ENCODE results near the gene FAM193A. TPM values are rescaled to one million over a fixed set of nuclear protein-coding genes. Genes with fewer than 3 reads are reported as not detected.
"Not testable (repeated sequence)": the region's sequence is repeated elsewhere in the genome, so short reads cannot be mapped to it uniquely, and the experiment has no call there.

Gene FAM193A
- polyA plus RNA-seq, 2 donors: 5.8 to 10.2 TPM

DNA sequence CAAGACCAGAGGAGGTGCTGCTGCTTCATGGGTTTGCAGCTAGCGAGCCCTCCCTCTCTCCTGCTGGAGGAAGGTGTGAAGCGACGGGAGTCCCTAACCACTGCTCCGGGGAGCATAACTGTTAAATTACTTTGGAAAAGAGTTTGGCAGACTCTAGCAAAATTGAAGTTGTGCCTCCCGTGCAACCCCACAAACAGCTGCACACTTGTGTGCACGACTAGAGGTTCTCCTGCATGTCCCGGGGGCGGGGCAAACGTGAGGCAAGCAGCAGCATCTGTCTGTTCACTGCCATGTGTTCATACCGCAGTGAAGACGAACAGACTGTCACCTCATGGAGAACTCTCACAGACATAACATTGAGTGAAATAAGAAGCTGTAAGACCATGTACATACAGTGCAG, 185.1 kb downstream of the FAM193A start:
- Histone ChIP-seq H3K27me3 (ENCODE audit: control insufficient read depth in 1 of 2, insufficient read depth in 2 of 2, low read length in 2 of 2) (no peaks in the 10 kb centered on the region), H3K4me3 (ENCODE audit: low read depth in 1 of 2, low read length in 2 of 2) (no peak overlapping the region), H3K36me3 (ENCODE audit: control insufficient read depth in 2 of 2, insufficient read depth in 2 of 2, low read length in 1 of 2) (peaks cover 0 to 10% of the 10 kb centered on the region in 2 donors), H3K27ac (ENCODE audit: low read depth in 2 of 2, low read length in 1 of 2) (no peak overlapping the region), H3K4me1 (ENCODE audit: control insufficient read depth in 2 of 2, insufficient read depth in 2 of 2, low read length in 1 of 2) (no peaks in the 10 kb centered on the region), H3K9me3 (ENCODE audit: control insufficient read depth in 2 of 2, insufficient read depth in 1 of 2, low read depth in 1 of 2, low read length in 1 of 2) (no peaks in the 10 kb centered on the region)
- WGBS, 2 donors: 85 to 86% methylated on average over 11 of the region's 11 CpGs

DNA sequence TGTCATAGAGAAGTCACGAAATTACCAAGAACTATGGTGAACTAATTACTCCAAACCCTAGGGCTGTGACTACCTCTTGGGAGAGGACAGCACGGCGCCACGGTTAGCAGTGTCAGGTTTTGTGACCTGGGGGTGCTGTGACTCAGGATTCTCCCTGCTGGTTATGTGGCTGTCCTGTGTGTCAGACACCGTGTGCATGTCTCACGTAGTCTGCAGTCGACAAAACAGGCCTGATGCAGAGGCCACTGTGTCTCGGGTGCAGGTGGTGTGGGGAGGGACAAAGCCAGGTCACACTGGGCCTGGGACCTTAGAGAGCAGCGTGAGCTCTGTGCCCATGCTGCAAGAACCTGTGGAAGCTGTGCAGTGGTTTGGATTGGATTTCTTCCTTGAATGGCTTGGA, 185.6 kb downstream of the FAM193A start:
- Histone ChIP-seq H3K4me1 (ENCODE audit: control insufficient read depth in 2 of 2, insufficient read depth in 2 of 2, low read length in 1 of 2) (no peaks in the 10 kb centered on the region), H3K27ac (ENCODE audit: low read depth in 2 of 2, low read length in 1 of 2) (no peak overlapping the region), H3K9me3 (ENCODE audit: control insufficient read depth in 2 of 2, insufficient read depth in 1 of 2, low read depth in 1 of 2, low read length in 1 of 2) (no peaks in the 10 kb centered on the region), H3K4me3 (ENCODE audit: low read depth in 1 of 2, low read length in 2 of 2) (no peak overlapping the region), H3K27me3 (ENCODE audit: control insufficient read depth in 1 of 2, insufficient read depth in 2 of 2, low read length in 2 of 2) (no peaks in the 10 kb centered on the region), H3K36me3 (ENCODE audit: control insufficient read depth in 2 of 2, insufficient read depth in 2 of 2, low read length in 1 of 2) (peaks cover 0 to 10% of the 10 kb centered on the region in 2 donors)
- WGBS, 2 donors: 93% methylated on average over 9 of the region's 9 CpGs

DNA sequence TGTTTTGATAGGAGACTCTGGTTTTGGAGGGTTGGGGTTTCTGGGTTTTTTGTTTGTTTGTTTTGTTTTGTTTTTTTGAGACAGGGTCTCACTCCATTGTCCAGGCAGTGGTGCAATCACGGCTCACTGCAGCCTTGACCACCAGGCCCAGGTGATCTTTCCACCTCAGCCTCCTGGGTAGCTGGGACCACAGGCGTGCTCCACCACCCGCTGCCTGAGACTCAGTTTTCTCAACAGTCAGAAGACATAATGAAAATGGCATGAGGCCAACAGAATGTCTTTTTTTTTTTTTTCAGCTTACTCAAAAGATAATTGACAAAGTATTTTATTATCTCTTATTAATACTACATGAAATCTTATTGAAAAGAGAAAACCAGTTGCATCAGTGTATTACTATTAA, 187.3 kb downstream of the FAM193A start:
- Histone ChIP-seq H3K36me3 (ENCODE audit: control insufficient read depth in 2 of 2, insufficient read depth in 2 of 2, low read length in 1 of 2) (peaks cover 0 to 10% of the 10 kb centered on the region in 2 donors), H3K4me3 (ENCODE audit: low read depth in 1 of 2, low read length in 2 of 2) (no peak overlapping the region), H3K9me3 (ENCODE audit: control insufficient read depth in 2 of 2, insufficient read depth in 1 of 2, low read depth in 1 of 2, low read length in 1 of 2) (no peaks in the 10 kb centered on the region), H3K27ac (ENCODE audit: low read depth in 2 of 2, low read length in 1 of 2) (no peak overlapping the region), H3K27me3 (ENCODE audit: control insufficient read depth in 1 of 2, insufficient read depth in 2 of 2, low read length in 2 of 2) (no peaks in the 10 kb centered on the region), H3K4me1 (ENCODE audit: control insufficient read depth in 2 of 2, insufficient read depth in 2 of 2, low read length in 1 of 2) (no peaks in the 10 kb centered on the region)
- WGBS, 2 donors: 88 to 89% methylated on average over 3 of the region's 3 CpGs

DNA sequence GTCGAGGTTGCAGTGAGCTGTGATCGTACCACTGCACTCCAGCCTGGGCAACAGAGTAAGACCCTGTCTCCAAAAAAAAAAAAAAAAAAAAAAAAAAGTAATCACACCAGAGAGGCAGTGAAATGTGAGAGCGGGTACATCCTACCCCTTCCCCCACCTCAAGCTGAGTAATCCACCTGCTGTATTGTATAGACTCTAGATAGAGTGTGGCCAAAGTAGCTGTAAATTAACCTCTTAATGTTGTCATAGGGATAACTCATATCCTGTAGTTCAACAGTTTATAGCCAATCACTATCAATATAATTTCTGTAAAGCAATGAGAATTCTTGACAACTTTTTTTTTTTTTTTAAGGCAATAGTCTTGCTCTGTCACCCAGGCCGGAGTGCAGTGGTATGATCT, 188.9 kb downstream of the FAM193A start:
- Histone ChIP-seq H3K4me1 (ENCODE audit: control insufficient read depth in 2 of 2, insufficient read depth in 2 of 2, low read length in 1 of 2) (no peaks in the 10 kb centered on the region), H3K9me3 (ENCODE audit: control insufficient read depth in 2 of 2, insufficient read depth in 1 of 2, low read depth in 1 of 2, low read length in 1 of 2) (no peaks in the 10 kb centered on the region), H3K4me3 (ENCODE audit: low read depth in 1 of 2, low read length in 2 of 2) (no peak overlapping the region), H3K27ac (ENCODE audit: low read depth in 2 of 2, low read length in 1 of 2) (no peak overlapping the region), H3K36me3 (ENCODE audit: control insufficient read depth in 2 of 2, insufficient read depth in 2 of 2, low read length in 1 of 2) (peaks cover 0 to 12% of the 10 kb centered on the region in 2 donors), H3K27me3 (ENCODE audit: control insufficient read depth in 1 of 2, insufficient read depth in 2 of 2, low read length in 2 of 2) (no peaks in the 10 kb centered on the region)
- WGBS, 2 donors: 94 to 97% methylated on average over 4 of the region's 4 CpGs

DNA sequence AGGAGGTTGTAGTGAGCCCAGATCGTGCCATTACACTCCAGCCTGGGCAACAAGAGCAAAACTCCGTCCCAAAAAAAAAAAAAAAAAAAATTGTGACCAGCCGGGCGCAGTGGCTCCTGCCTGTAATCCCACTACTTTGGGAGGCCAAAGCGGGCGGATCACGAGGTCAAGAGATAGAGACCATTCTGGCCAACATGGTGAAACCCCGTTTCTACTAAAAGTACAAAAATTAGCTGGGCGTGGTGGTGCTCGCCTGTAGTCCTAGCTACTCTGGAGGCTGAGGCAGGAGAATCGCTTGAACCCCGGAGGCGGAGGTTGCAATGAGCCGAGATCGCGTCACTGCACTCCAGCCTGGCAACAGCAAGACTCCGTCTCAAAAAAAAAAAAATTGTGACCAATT, 190.4 kb downstream of the FAM193A start:
- H3K9me3 ChIP-seq (ENCODE audit: control insufficient read depth in 2 of 2, insufficient read depth in 1 of 2, low read depth in 1 of 2, low read length in 1 of 2); H3K27me3 ChIP-seq (ENCODE audit: control insufficient read depth in 1 of 2, insufficient read depth in 2 of 2, low read length in 2 of 2); H3K27ac ChIP-seq (ENCODE audit: low read depth in 2 of 2, low read length in 1 of 2); H3K4me3 ChIP-seq (ENCODE audit: low read depth in 1 of 2, low read length in 2 of 2); H3K4me1 ChIP-seq (ENCODE audit: control insufficient read depth in 2 of 2, insufficient read depth in 2 of 2, low read length in 1 of 2): not testable (repeated sequence)
- WGBS, 2 donors: 96% methylated on average over 17 of the region's 17 CpGs
- H3K36me3 ChIP-seq (ENCODE audit: control insufficient read depth in 2 of 2, insufficient read depth in 2 of 2, low read length in 1 of 2): peaks cover 3 to 11% of the 10 kb centered on the region in 2 donors

DNA sequence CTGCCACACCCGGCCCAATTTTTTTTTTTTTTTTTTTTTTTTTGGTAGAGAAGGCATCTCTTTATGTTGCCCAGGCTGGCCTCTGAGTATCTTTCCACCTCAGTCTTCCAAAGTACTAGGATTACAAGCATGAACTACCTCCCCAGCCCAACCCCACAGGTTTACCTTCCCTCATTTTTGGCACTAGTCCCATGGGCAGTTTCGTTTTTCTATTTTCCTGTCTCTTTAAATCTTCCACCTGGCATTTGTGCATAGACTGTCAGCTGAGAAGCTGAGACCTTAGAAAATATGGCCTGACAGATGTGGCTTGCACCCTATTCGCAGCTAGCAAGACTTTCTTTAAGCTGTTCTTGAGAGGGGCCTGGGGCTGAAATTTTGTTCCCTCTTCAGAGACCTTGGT, 191.8 kb downstream of the FAM193A start:
- WGBS, 2 donors: 79 to 82% methylated on average over 3 of the region's 3 CpGs
- H3K9me3 ChIP-seq (ENCODE audit: control insufficient read depth in 2 of 2, insufficient read depth in 1 of 2, low read depth in 1 of 2, low read length in 1 of 2): no peaks in the 10 kb centered on the region
- no peak overlapping the region for H3K27ac ChIP-seq (ENCODE audit: low read depth in 2 of 2, low read length in 1 of 2)
- no peaks in the 10 kb centered on the region for H3K4me1 ChIP-seq (ENCODE audit: control insufficient read depth in 2 of 2, insufficient read depth in 2 of 2, low read length in 1 of 2)
- H3K4me3 ChIP-seq (ENCODE audit: low read depth in 1 of 2, low read length in 2 of 2): no peak overlapping the region
- no peaks in the 10 kb centered on the region for H3K27me3 ChIP-seq (ENCODE audit: control insufficient read depth in 1 of 2, insufficient read depth in 2 of 2, low read length in 2 of 2)
- H3K36me3 ChIP-seq (ENCODE audit: control insufficient read depth in 2 of 2, insufficient read depth in 2 of 2, low read length in 1 of 2): peaks cover 6 to 17% of the 10 kb centered on the region in 2 donors

DNA sequence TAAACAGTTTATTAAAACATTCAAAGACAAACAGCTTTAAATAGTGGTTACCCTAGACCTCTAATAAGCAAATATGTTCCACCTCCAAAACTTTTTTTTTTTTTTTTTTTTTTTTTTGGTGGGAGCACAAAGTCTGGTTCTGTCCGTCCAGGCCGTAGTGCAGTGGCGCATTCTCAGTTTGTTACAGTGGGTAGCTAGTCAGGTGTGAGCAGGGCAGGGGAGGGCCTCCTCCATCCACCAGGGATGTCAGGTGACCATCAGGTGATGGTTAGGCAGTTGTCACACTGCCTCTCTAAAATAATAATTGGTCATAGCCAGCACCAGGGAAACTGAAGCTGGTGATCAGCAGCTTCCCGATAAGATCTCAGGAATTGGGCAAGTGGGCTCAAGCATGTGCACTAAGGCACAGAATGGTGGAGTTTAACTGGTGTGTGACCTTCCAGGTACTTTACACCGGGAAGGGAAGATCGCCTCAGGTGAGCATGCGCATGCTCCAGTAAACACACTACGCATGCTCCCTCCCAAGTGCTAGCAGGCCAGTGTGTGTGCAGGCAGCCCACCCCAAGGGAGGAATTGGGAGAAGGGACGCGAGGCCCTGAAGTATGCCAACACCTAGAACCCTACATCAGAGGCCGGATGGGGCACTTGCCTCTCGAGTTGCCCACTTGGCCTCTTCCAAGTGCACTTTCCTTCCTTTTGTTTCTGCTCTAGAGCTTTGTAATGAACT, 192.5 kb downstream of the FAM193A start:
- Histone ChIP-seq H3K4me3 (ENCODE audit: low read depth in 1 of 2, low read length in 2 of 2) (no peak overlapping the region), H3K9me3 (ENCODE audit: control insufficient read depth in 2 of 2, insufficient read depth in 1 of 2, low read depth in 1 of 2, low read length in 1 of 2) (no peaks in the 10 kb centered on the region), H3K27me3 (ENCODE audit: control insufficient read depth in 1 of 2, insufficient read depth in 2 of 2, low read length in 2 of 2) (no peaks in the 10 kb centered on the region), H3K27ac (ENCODE audit: low read depth in 2 of 2, low read length in 1 of 2) (no peak overlapping the region), H3K36me3 (ENCODE audit: control insufficient read depth in 2 of 2, insufficient read depth in 2 of 2, low read length in 1 of 2) (peaks cover 6 to 24% of the 10 kb centered on the region in 2 donors), H3K4me1 (ENCODE audit: control insufficient read depth in 2 of 2, insufficient read depth in 2 of 2, low read length in 1 of 2) (no peaks in the 10 kb centered on the region)
- WGBS, 2 donors: 97% methylated on average over 12 of the region's 12 CpGs

DNA sequence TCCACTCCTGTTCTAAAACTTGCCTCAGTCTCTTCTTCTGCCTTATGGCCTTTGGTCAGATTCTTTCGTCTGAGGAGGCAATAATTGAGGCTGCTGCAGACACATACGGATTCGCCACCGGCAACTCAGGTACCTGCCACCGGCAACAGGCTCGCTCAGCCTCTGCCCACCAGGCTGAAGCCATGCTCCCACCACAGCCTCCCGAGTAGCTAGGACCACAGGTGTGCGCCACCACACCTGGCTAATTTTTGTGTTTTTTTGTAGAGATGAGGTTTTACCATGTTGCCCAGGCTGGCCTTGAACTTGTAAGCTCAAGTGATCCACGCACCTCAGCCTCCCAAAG, 193.1 kb downstream of the FAM193A start:
- peaks cover 6 to 24% of the 10 kb centered on the region in 2 donors for H3K36me3 ChIP-seq (ENCODE audit: control insufficient read depth in 2 of 2, insufficient read depth in 2 of 2, low read length in 1 of 2)
- no peaks in the 10 kb centered on the region for H3K27me3 ChIP-seq (ENCODE audit: control insufficient read depth in 1 of 2, insufficient read depth in 2 of 2, low read length in 2 of 2)
- H3K4me1 ChIP-seq (ENCODE audit: control insufficient read depth in 2 of 2, insufficient read depth in 2 of 2, low read length in 1 of 2): no peaks in the 10 kb centered on the region
- H3K27ac ChIP-seq (ENCODE audit: low read depth in 2 of 2, low read length in 1 of 2): no peak overlapping the region
- H3K9me3 ChIP-seq (ENCODE audit: control insufficient read depth in 2 of 2, insufficient read depth in 1 of 2, low read depth in 1 of 2, low read length in 1 of 2): no peaks in the 10 kb centered on the region
- H3K4me3 ChIP-seq (ENCODE audit: low read depth in 1 of 2, low read length in 2 of 2): no peak overlapping the region
- 97 to 98% methylated on average over 9 of the region's 9 CpGs for WGBS, 2 donors

DNA sequence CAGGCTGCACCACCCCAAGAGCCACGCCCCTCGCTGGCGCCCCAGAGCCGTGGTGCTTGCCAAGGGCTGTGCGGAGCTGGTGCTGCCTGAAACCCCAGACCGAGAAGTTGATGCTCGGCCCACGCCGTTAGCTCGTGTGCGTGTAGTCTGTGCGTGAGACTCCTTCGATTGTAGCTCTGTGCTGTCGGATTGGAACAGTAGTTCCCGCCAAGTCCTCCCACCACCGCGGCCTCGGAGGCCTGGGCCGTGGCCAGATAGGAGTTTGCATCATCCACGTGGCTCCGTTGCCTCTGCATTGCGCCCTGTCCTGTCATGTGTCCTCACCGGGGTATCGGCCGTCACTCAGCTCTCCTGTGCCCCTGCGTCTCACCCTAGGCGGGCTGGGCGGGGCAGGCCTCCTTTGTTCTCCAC, 195.5 kb downstream of the FAM193A start:
- Histone ChIP-seq H3K36me3 (ENCODE audit: control insufficient read depth in 2 of 2, insufficient read depth in 2 of 2, low read length in 1 of 2) (peaks cover 6 to 24% of the 10 kb centered on the region in 2 donors), H3K4me1 (ENCODE audit: control insufficient read depth in 2 of 2, insufficient read depth in 2 of 2, low read length in 1 of 2) (no peaks in the 10 kb centered on the region), H3K9me3 (ENCODE audit: control insufficient read depth in 2 of 2, insufficient read depth in 1 of 2, low read depth in 1 of 2, low read length in 1 of 2) (no peaks in the 10 kb centered on the region), H3K27ac (ENCODE audit: low read depth in 2 of 2, low read length in 1 of 2) (no peak overlapping the region), H3K27me3 (ENCODE audit: control insufficient read depth in 1 of 2, insufficient read depth in 2 of 2, low read length in 2 of 2) (no peaks in the 10 kb centered on the region), H3K4me3 (ENCODE audit: low read depth in 1 of 2, low read length in 2 of 2) (no peak overlapping the region)
- WGBS, 2 donors: 88 to 91% methylated on average over 28 of the region's 28 CpGs

DNA sequence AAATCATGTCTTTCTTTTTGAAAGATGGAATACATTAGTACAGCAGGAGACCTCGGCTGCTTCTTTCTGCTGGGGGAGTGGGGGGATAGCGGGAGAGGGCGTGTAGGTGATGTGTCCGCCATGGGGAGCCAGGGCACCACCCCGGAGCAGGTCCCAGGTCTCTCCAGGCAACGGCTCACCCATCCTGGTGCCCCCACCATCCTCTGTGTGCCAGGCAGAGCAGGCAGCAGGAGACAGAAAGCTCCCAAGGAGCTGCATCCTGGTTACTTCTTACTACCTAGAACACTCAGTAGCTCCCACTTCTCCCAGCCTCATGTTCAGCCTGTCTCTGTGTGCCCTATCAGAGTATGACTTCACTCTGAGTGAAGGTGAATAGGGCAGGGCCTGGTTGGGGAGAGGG, 196.1 kb downstream of the FAM193A start:
- no peak overlapping the region for H3K4me3 ChIP-seq (ENCODE audit: low read depth in 1 of 2, low read length in 2 of 2)
- no peaks in the 10 kb centered on the region for H3K27me3 ChIP-seq (ENCODE audit: control insufficient read depth in 1 of 2, insufficient read depth in 2 of 2, low read length in 2 of 2)
- H3K4me1 ChIP-seq (ENCODE audit: control insufficient read depth in 2 of 2, insufficient read depth in 2 of 2, low read length in 1 of 2): no peaks in the 10 kb centered on the region
- WGBS, 2 donors: 88 to 91% methylated on average over 6 of the region's 6 CpGs
- no peak overlapping the region for H3K27ac ChIP-seq (ENCODE audit: low read depth in 2 of 2, low read length in 1 of 2)
- peaks cover 6 to 24% of the 10 kb centered on the region in 2 donors for H3K36me3 ChIP-seq (ENCODE audit: control insufficient read depth in 2 of 2, insufficient read depth in 2 of 2, low read length in 1 of 2)
- no peaks in the 10 kb centered on the region for H3K9me3 ChIP-seq (ENCODE audit: control insufficient read depth in 2 of 2, insufficient read depth in 1 of 2, low read depth in 1 of 2, low read length in 1 of 2)

Data from esophagus (tissue), 2 donors.